Kidney epithelial cell (primary cell): ENCODE measurements around the gene DIO1. TPM values are rescaled to one million over a fixed set of nuclear protein-coding genes. Genes with fewer than 3 reads are reported as not detected.
"Not testable (repeated sequence)": the region's sequence is repeated elsewhere in the genome, so short reads cannot be mapped to it uniquely, and the experiment has no call there.

Experiments used
- DNase-seq: peaks from one replicate; pipeline ENCODE4 v3.0.0-alpha.2; 2010; ENCODE audit warnings: low read depth
- H3K27me3 ChIP-seq: 2 replicates; pipeline ENCODE4 v1.6.0; 2011; ENCODE audit warnings: low read length; ENCODE audit not compliant: control insufficient read depth, insufficient read depth
- H3K36me3 ChIP-seq: 2 replicates; pipeline ENCODE4 v1.5.1; 2011; ENCODE audit warnings: low read length; ENCODE audit not compliant: control insufficient read depth, insufficient read depth
- H3K4me3 ChIP-seq: 2 replicates; pipeline ENCODE4 v1.5.1; 2011; ENCODE audit warnings: low read depth, mild to moderate bottlenecking, control low read depth, low read length
- CTCF ChIP-seq: IDR thresholded peaks from 2 replicates; pipeline ENCODE4 v1.5.1; 2011; ENCODE audit warnings: mild to moderate bottlenecking, moderate library complexity, low read length, control low read depth, inconsistent platforms; ENCODE audit not compliant: insufficient read depth, poor library complexity, severe bottlenecking
- total RNA-seq: library from RNA; depleted of rRNA; stranded (reverse); fragments of >200 nt; gene quantifications from 2 replicates; pipeline ENCODE4 v1.2.3, GENCODE V29; 2015

Gene DIO1
- total RNA-seq, 1 donor from 2014 or later, result not detected

- DNase-seq, result no peak
- H3K27me3 ChIP-seq, result no peaks in the 10 kb centered on the region
- no peaks in the 10 kb centered on the region for H3K36me3 ChIP-seq
- no peak overlapping the region for H3K4me3 ChIP-seq
- TF ChIP-seq CTCF, result no peak
Measured at GRCh38 chr1:53862507-53862906, 31.5 kb upstream of the DIO1 start.

- H3K36me3 ChIP-seq, result peaks cover 1% of the 10 kb centered on the region
- no peak for DNase-seq
- TF ChIP-seq CTCF, result no peak
Measured at GRCh38 chr1:53868565-53868964, 25.4 kb upstream of the DIO1 start.

GRCh38 chr1:53869454-53870117 lies 24.4 kb upstream of the DIO1 start:
- no peak for TF ChIP-seq CTCF

More at GRCh38 chr1:53868565-53868964, 25.4 kb upstream of the DIO1 start:
- Histone ChIP-seq H3K27me3 (no peaks in the 10 kb centered on the region), H3K4me3 (no peak overlapping the region)

GRCh38 chr1:53871221-53871620 lies 22.8 kb upstream of the DIO1 start:
- no peaks in the 10 kb centered on the region for H3K27me3 ChIP-seq
- peaks cover 1% of the 10 kb centered on the region for H3K36me3 ChIP-seq
- TF ChIP-seq CTCF, result no peak
- no peak for DNase-seq
- no peak overlapping the region for H3K4me3 ChIP-seq

More at GRCh38 chr1:53869454-53870117, 24.4 kb upstream of the DIO1 start:
- Histone ChIP-seq H3K36me3 (peaks cover 1% of the 10 kb centered on the region), H3K27me3 (no peaks in the 10 kb centered on the region), H3K4me3 (no peak overlapping the region)
- no peak for DNase-seq

- Histone ChIP-seq H3K36me3 (peaks cover 1% of the 10 kb centered on the region), H3K4me3 (no peak overlapping the region), H3K27me3 (no peaks in the 10 kb centered on the region)
- no peak for TF ChIP-seq CTCF
- DNase-seq, result no peak
Measured at GRCh38 chr1:53871773-53872484, 22.1 kb upstream of the DIO1 start.

- H3K27me3 ChIP-seq, DNase-seq, H3K36me3 ChIP-seq, H3K4me3 ChIP-seq: not testable (repeated sequence)
Measured at GRCh38 chr1:53875150-53875549, 18.8 kb upstream of the DIO1 start.
